ENCODE results near the gene SEC16A.

SEC16A gene

GRCh38 chr9:136416914-136417313 lies 65.9 kb downstream of the SEC16A start:
- 0 out of 2 replicates have a peak, but pooled peaks cover 8% of the 10 kb centered on the region for H3K36me3 ChIP-seq (replicated peaks; ENCODE audit: insufficient read depth, low read length)
- no peak overlapping the region for H3K9ac ChIP-seq (ENCODE audit: low read length)
- no peaks in the 10 kb centered on the region for H3K9me3 ChIP-seq (replicated peaks; ENCODE audit: insufficient read depth, low read length)
- H3K79me2 ChIP-seq (ENCODE audit: low read length) = peaks cover 27% of the 10 kb centered on the region
- no peak overlapping the region for H3K4me3 ChIP-seq (ENCODE audit: low read length)
- DNase-seq = no peak
- H3K9me2 ChIP-seq (replicated peaks; ENCODE audit: insufficient read depth, low read length) = no peaks in the 10 kb centered on the region
- no peak overlapping the region for H3K4me2 ChIP-seq (ENCODE audit: low read depth, low read length)
- no peak overlapping the region for H3K27ac ChIP-seq (ENCODE audit: low read length)
- no peaks in the 10 kb centered on the region for H4K20me1 ChIP-seq (ENCODE audit: insufficient read depth, low read length)
- no peak overlapping the region for H2AFZ ChIP-seq (ENCODE audit: low read length)
- peaks cover 3% of the 10 kb centered on the region for H3K4me1 ChIP-seq (ENCODE audit: low read length)
- no peaks in the 10 kb centered on the region for H3K27me3 ChIP-seq (replicated peaks; ENCODE audit: insufficient read depth, low read length)
- TF ChIP-seq EZH2 (optimal IDR thresholded peaks at IDR 0.05; ENCODE audit: low read depth, low read length) = no peak
- TF ChIP-seq EZH2phosphoT487 (IDR thresholded peaks at IDR 0.05; ENCODE audit: low read length) = no peak
- no peak for TF ChIP-seq CTCF (IDR thresholded peaks at IDR 0.05; ENCODE audit: low read length)
- H3F3A ChIP-seq (ENCODE audit: insufficient read depth, low read length) = no peaks in the 10 kb centered on the region

GRCh38 chr9:136416427-136416826 lies 66.4 kb downstream of the SEC16A start:
- H3K9me3 ChIP-seq (replicated peaks; ENCODE audit: insufficient read depth, low read length) = no peaks in the 10 kb centered on the region
- peaks cover 32% of the 10 kb centered on the region for H3K79me2 ChIP-seq (ENCODE audit: low read length)
- peaks cover 8% of the 10 kb centered on the region for H3K4me1 ChIP-seq (ENCODE audit: low read length)
- no peaks in the 10 kb centered on the region for H3F3A ChIP-seq (ENCODE audit: insufficient read depth, low read length)
- H2AFZ ChIP-seq (ENCODE audit: low read length) = no peak overlapping the region
- no peaks in the 10 kb centered on the region for H4K20me1 ChIP-seq (ENCODE audit: insufficient read depth, low read length)
- no peak overlapping the region for H3K27ac ChIP-seq (ENCODE audit: low read length)
- H3K36me3 ChIP-seq (replicated peaks; ENCODE audit: insufficient read depth, low read length) = 0 out of 2 replicates have a peak, but pooled peaks cover 8% of the 10 kb centered on the region
- no peak for DNase-seq
- no peak for TF ChIP-seq CTCF (IDR thresholded peaks at IDR 0.05; ENCODE audit: low read length)
- no peak for TF ChIP-seq EZH2 (optimal IDR thresholded peaks at IDR 0.05; ENCODE audit: low read depth, low read length)
- no peak for TF ChIP-seq EZH2phosphoT487 (IDR thresholded peaks at IDR 0.05; ENCODE audit: low read length)
- H3K27me3 ChIP-seq (replicated peaks; ENCODE audit: insufficient read depth, low read length) = no peaks in the 10 kb centered on the region
- no peak overlapping the region for H3K4me2 ChIP-seq (ENCODE audit: low read depth, low read length)
- no peak overlapping the region for H3K9ac ChIP-seq (ENCODE audit: low read length)
- no peaks in the 10 kb centered on the region for H3K9me2 ChIP-seq (replicated peaks; ENCODE audit: insufficient read depth, low read length)
- H3K4me3 ChIP-seq (ENCODE audit: low read length) = no peak overlapping the region

- no peak overlapping the region for H3K4me3 ChIP-seq (ENCODE audit: low read length)
- H3K4me1 ChIP-seq (ENCODE audit: low read length) = peaks cover 14% of the 10 kb centered on the region
- no peaks in the 10 kb centered on the region for H3K27me3 ChIP-seq (replicated peaks; ENCODE audit: insufficient read depth, low read length)
- no peak for DNase-seq
- no peaks in the 10 kb centered on the region for H3K9me3 ChIP-seq (replicated peaks; ENCODE audit: insufficient read depth, low read length)
- H3K36me3 ChIP-seq (replicated peaks; ENCODE audit: insufficient read depth, low read length) = 0 out of 2 replicates have a peak, but pooled peaks cover 8% of the 10 kb centered on the region
- H3K9me2 ChIP-seq (replicated peaks; ENCODE audit: insufficient read depth, low read length) = no peaks in the 10 kb centered on the region
- H2AFZ ChIP-seq (ENCODE audit: low read length) = no peak overlapping the region
- TF ChIP-seq EZH2phosphoT487 (IDR thresholded peaks at IDR 0.05; ENCODE audit: low read length) (no peak), EZH2 (optimal IDR thresholded peaks at IDR 0.05; ENCODE audit: low read depth, low read length) (no peak), CTCF (IDR thresholded peaks at IDR 0.05; ENCODE audit: low read length) (no peak)
- no peaks in the 10 kb centered on the region for H4K20me1 ChIP-seq (ENCODE audit: insufficient read depth, low read length)
- H3K79me2 ChIP-seq (ENCODE audit: low read length) = peaks cover 58% of the 10 kb centered on the region
- H3F3A ChIP-seq (ENCODE audit: insufficient read depth, low read length) = no peaks in the 10 kb centered on the region
- no peak overlapping the region for H3K4me2 ChIP-seq (ENCODE audit: low read depth, low read length)
- H3K9ac ChIP-seq (ENCODE audit: low read length) = no peak overlapping the region
- H3K27ac ChIP-seq (ENCODE audit: low read length) = no peak overlapping the region
Observed at GRCh38 chr9:136412962-136413361, 69.9 kb downstream of the SEC16A start.
